Measurements from ENCODE around the gene CASP3.

DNA sequence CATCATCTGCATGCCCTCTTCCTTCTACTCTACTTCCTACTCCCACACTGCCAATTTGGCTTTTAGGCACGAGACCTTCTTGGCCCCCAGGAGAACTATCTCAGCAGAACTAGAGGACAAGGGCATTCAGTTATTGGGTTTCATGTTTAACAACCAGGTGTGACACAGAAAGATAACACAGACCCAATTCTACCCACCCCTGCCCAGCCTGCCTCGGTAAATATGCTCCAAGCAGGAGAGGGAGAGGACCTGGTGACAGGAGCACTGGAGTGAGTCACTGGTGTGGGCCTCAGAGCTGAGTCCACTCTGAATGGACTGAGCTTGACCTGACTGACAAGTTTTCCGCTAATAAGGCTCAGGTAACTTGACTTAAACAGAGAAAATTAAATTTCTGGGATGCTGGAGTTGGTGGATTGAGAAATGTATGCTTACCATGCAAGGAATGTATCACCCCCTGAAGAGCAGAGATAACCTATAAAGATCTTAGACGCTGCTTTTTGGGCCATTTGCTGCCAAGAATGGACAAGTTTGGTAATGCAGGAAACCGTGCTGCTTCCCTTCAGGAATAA lies 52.5 kb downstream of the CASP3 start:
- TF ChIP-seq, protein P1, sequence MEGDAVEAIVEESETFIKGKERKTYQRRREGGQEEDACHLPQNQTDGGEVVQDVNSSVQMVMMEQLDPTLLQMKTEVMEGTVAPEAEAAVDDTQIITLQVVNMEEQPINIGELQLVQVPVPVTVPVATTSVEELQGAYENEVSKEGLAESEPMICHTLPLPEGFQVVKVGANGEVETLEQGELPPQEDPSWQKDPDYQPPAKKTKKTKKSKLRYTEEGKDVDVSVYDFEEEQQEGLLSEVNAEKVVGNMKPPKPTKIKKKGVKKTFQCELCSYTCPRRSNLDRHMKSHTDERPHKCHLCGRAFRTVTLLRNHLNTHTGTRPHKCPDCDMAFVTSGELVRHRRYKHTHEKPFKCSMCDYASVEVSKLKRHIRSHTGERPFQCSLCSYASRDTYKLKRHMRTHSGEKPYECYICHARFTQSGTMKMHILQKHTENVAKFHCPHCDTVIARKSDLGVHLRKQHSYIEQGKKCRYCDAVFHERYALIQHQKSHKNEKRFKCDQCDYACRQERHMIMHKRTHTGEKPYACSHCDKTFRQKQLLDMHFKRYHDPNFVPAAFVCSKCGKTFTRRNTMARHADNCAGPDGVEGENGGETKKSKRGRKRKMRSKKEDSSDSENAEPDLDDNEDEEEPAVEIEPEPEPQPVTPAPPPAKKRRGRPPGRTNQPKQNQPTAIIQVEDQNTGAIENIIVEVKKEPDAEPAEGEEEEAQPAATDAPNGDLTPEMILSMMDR (IDR thresholded peaks at IDR 0.05) = no peak
- TF ChIP-seq POLR2A (IDR thresholded peaks at IDR 0.05) = no peak

All from Peyer's patch (tissue), 4 donors.